ENCODE data around the gene KCNAB1. TPM values are rescaled to one million over a fixed set of nuclear protein-coding genes. Genes with fewer than 3 reads are reported as not detected.

Gene KCNAB1
- total and polyA plus RNA-seq, 4 donors = 0.76 to 2.8 (median 1.0) TPM

- TF ChIP-seq HNF4A (conservative IDR thresholded peaks at IDR 0.05) (no peak), HNF4G (IDR thresholded peaks at IDR 0.05) (no peak), ATF3 (IDR thresholded peaks at IDR 0.05) (no peak)
Observed at GRCh38 chr3:156480949-156481348, 360.6 kb downstream of the KCNAB1 start (continued).

- Histone ChIP-seq H3K4me3 (ENCODE audit: low read depth in 1 of 3, low read length in 3 of 3) (no peak overlapping the region), H3K27ac (ENCODE audit: low read depth in 1 of 2, low read length in 2 of 2) (no peak overlapping the region), H3K4me1 (ENCODE audit: control insufficient read depth in 4 of 4, insufficient read depth in 4 of 4, low read length in 3 of 4) (no peaks in the 10 kb centered on the region), H3K9ac (ENCODE audit: low read depth in 1 of 2, low read length in 2 of 2) (no peak overlapping the region), H3K9me3 (ENCODE audit: control insufficient read depth in 4 of 4, low read length in 3 of 4) (no peaks in the 10 kb centered on the region), H3K36me3 (ENCODE audit: control insufficient read depth in 4 of 4, insufficient read depth in 3 of 4, low read depth in 1 of 4, low read length in 3 of 4) (no peaks in the 10 kb centered on the region), H3K27me3 (ENCODE audit: control insufficient read depth in 4 of 4, insufficient read depth in 4 of 4, low read length in 3 of 4) (no peaks in the 10 kb centered on the region)
- TF ChIP-seq REST (IDR thresholded peaks at IDR 0.05) (no peak), EGR1 (IDR thresholded peaks at IDR 0.05; ENCODE audit: low read depth in 2 of 2) (no peak), ZBTB33 (IDR thresholded peaks at IDR 0.05) (no peak), FOXA1 (IDR thresholded peaks at IDR 0.05) (no peak)
- WGBS = 86% methylated on average over 3 of the region's 3 CpGs
- no peak for DNase-seq (ENCODE audit: low spot score)
Observed at GRCh38 chr3:156483002-156483401, 362.6 kb downstream of the KCNAB1 start.

GRCh38 chr3:156483426-156483825, 363.0 kb downstream of the KCNAB1 start:
- no peaks in the 10 kb centered on the region for H3K27me3 ChIP-seq (ENCODE audit: control insufficient read depth in 4 of 4, insufficient read depth in 4 of 4, low read length in 3 of 4)
- no peaks in the 10 kb centered on the region for H3K9me3 ChIP-seq (ENCODE audit: control insufficient read depth in 4 of 4, low read length in 3 of 4)
- 66% methylated on average over 1 of the region's 1 CpG for WGBS
- TF ChIP-seq REST (IDR thresholded peaks at IDR 0.05) (no peak), SP1 (IDR thresholded peaks at IDR 0.05) (peak; percentile 7)
- DNase-seq (ENCODE audit: low spot score) = no peak
- H3K27ac ChIP-seq (ENCODE audit: low read depth in 1 of 2, low read length in 2 of 2) = peak overlapping the region in 1 of 2 donors; percentile 58
- H3K4me1 ChIP-seq (ENCODE audit: control insufficient read depth in 4 of 4, insufficient read depth in 4 of 4, low read length in 3 of 4) = no peaks in the 10 kb centered on the region
- no peak overlapping the region for H3K4me3 ChIP-seq (ENCODE audit: low read depth in 1 of 3, low read length in 3 of 3)
- peak overlapping the region in 1 of 2 donors; percentile 54 for H3K9ac ChIP-seq (ENCODE audit: low read depth in 1 of 2, low read length in 2 of 2)
- H3K36me3 ChIP-seq (ENCODE audit: control insufficient read depth in 4 of 4, insufficient read depth in 3 of 4, low read depth in 1 of 4, low read length in 3 of 4) = no peaks in the 10 kb centered on the region

Data from liver (tissue), 9 donors.